NCI-H128 (cell line): ENCODE results near the gene FRK.

ENCODE experiments used
- DNase-seq: peaks from one replicate; lab custom pipeline; 2025; ENCODE audit not compliant: unreplicated experiment; lab: John Stamatoyannopoulos, UW

The FRK gene

GRCh38 chr6:116036075-116036773 lies 24.5 kb downstream of the FRK start:
- no peak for DNase-seq

- no peak for DNase-seq
Measured at GRCh38 chr6:116035616-116036015, 25.1 kb downstream of the FRK start.

DNA sequence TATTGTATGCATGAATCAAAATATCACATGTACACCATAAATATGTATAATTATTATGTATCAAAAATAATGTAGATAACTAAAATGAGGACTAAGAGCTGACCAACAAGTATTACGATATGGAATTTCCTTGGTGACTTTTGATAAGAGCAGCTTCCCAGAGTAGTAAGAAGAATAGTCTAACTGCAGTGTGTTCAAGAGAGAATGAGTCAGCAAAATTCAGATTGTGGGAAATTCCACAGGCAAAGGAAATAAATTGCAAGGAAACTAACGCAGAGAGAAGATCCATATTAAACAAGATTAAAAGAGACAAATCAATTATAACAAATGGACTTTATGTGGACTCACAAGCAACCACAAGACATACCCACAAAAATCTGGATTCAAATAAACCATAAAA lies 26.4 kb downstream of the FRK start:
- DNase-seq: no peak

DNA sequence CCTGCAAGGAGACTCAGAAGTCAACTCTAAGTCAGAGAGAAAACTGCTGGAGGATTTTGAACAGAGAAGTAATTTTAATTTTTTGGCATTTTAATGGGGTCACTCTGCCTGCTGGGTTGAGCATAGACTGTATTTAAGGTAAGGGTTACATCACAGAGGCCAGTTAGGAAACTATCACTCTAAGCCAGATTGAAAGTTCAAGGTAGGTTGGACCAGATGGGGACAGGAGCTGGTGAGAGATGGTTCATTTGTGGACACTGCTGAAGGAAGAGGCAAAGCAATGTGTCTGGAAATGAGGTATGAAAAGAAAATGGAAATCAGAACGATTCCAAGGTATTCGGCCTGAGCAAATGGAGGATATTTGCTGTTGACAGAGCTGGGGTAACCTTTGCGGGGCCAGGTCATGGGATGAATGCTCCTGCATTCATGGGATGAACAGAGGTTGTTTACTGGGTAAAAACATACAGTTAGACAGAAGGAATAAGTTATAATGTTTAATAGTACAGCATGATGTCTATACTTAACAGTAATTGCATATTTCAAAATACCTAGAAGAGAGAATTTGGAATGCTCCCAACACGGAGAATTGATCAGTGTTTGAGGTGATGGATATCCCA lies 26.9 kb downstream of the FRK start:
- no peak for DNase-seq

GRCh38 chr6:116030770-116031169 lies 29.9 kb downstream of the FRK start:
- DNase-seq: no peak

GRCh38 chr6:116029535-116029934 lies 31.2 kb downstream of the FRK start:
- DNase-seq: no peak

DNA sequence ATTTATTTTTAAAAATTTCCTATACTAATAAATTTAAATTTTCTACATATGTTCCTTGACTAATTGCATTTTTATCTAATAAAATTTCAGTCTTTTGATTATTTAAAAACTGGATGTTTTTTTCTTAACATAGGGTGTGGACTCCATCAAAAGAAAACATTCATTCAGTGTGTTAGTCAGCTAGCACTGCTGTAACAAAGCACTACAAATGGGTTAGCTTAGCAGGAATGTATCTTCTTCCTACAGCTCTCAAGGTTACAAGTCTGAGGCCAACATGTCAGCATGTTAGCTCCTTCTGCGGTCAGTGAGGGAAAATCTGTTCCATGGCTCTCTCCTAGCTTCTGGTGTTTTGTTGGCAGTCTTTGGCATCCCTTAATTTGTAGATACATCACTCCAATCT lies 32.5 kb downstream of the FRK start:
- DNase-seq: no peak

DNA sequence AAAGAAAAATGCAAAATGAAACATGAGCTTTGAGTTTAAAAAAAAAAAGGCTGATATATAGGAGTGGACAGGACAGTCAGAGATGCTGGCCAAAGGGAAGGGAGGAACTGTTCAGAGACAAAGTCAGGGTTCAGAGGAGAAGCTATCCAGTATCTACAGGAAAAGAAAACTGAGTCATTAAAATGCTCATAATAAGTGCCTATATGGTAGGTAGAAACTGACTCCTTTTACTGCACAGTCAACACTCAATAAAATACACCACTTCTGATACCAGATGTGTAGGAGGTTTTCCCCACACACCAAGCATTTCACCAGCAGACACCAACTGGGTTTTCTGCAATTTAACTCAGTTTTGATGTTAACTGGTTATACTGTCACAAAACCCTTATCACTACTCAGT lies 32.9 kb downstream of the FRK start:
- no peak for DNase-seq

DNA sequence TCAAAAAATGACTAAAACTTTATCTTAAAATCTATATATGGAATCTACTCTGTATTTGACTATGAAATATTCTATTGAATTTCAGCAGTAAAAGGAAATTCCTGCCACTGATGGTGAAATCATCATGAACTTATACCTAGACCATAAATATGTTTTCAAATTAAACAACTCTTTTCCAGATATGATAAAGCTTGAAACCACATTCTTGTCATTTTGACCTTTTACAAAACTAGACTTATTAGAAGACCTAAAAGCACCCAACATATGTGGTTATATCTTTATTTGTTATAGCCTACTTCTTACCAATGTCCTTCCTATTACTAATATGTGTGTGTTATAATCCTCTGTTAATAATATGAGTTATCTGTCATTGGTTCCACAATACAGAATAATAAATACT lies 35.3 kb downstream of the FRK start:
- DNase-seq: no peak

GRCh38 chr6:116022841-116023445 lies 37.7 kb downstream of the FRK start:
- DNase-seq: no peak

- DNase-seq: no peak
Measured at GRCh38 chr6:116020738-116021137, 40.0 kb downstream of the FRK start.

GRCh38 chr6:116019428-116019827 lies 41.3 kb downstream of the FRK start:
- no peak for DNase-seq

- no peak for DNase-seq
Measured at GRCh38 chr6:116018976-116019375, 41.7 kb downstream of the FRK start.

- DNase-seq: no peak
Measured at GRCh38 chr6:116017546-116018295, 43.0 kb downstream of the FRK start.

DNA sequence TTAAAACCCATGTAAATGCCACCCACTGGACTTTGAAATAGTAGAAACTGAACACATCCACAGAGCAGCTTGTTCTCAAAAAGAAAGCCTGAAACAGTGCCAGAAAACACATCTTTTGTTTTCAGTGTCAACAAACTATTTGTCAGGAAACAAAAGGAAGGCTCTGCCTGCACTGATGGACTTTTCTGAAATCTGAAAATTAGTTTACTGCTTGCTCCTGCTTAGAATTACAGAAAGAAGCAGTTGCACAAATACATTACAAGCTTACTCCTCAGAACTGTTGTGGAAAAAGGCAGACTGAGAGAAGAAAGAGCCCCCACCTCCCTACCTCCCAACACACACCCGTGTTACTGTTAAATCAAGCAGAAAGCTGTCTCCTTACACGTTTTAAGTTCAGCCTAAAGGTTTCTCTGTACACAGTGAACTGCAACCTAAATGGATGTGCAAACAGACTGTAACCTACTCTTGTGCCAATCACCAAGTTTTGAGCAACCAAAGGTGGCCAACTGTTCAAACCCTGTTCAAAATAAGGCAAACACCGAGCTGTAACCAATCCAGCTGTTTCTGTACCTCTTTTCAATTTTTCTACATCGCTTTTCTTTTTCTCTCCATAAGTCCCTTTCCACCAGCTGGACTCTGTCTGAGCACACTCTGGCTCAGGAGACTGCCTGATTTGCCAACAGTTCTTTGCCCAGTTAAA lies 43.7 kb downstream of the FRK start:
- DNase-seq: no peak

GRCh38 chr6:116015983-116016382 lies 44.7 kb downstream of the FRK start:
- no peak for DNase-seq

DNA sequence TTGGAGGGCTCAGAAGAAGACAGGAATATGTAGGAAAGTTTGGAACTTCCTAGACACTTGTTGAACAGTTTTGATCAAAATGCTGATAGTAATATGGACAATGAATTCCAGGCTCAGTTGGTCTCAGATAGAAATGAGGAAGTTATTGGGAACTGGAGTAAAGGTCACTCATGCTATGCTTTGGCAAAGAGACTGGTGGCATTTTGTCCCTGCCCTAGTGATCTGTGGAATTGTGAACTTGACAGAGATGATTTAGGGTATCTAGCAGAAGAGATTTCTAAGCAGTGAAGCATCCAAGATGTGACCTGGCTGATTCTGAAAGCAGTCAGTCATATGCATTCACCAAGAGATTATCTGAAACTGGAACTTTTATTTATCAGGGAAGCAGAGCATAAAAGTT lies 45.1 kb downstream of the FRK start:
- DNase-seq: no peak

- DNase-seq: no peak
Measured at GRCh38 chr6:116012951-116013350, 47.7 kb downstream of the FRK start.

DNA sequence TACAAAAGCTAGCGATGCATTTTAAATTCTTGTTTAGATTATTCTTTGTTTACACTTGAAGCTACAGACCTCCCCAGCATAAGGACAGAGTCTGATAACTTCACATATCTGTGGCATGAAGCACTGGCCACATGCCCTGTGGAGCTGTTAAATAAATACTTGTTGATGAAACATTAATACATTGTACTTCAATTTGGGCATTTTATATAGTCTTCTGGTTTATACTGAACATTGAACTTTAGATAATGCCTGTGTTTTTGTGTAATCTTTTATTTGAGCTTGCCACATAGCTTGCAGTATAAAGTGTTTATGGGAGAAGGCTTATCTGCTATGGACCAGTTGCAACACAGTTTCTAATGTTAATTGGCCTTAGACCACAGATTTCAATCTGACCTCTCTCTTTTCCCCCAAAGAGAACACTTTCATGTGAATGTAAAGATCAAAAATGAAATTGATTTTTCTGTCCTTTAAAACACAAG lies 48.2 kb downstream of the FRK start:
- no peak for DNase-seq

DNA sequence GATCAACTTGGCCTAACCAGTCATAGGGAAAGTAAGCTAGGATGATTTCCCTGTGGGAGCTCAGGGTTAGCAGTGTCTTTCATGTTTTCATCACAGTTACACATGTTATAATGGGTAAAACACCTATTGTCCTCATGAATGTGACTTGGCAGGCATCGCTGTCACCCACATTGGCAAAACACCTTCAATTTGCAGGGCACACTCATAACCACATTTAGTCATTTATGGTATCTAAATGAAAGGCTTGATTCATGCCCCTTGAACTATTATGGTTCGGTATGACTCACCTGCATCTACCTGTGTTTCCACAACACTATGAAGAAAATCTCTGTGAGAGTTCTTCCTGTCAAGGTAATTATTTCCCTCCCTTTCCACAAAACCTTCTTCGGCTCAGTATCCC lies 49.2 kb downstream of the FRK start:
- DNase-seq: no peak

DNA sequence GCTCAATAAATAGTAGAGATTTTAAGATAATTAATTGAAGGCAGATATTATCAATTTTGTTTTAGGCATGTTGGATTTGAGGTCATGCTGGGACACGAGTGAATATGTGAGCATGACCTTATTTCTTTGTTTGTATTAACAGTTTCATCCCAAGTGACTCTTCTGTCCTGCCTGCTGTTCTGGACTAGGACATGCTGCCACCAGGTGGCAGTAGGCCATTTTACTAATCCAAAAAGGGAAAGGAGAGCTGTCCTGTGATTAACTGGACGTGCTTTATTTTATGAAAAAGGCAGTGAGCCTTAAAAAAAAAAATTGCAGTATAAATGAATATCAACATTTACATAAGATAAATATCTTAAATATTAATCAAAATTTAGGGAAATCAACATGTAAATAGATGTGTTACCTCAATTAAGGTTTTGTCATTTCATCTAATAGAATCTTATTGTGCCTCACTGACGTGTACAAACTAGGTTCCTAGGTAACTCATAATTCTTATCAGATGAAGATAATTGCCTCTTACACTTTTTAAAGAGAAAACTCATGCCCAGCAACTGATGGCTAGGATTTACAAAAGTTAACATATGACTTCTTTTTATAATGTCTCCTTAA lies 49.8 kb downstream of the FRK start:
- DNase-seq: no peak
